HEK293T (cell line): Measurements from ENCODE around the gene FAM131C.
"Not testable (repeated sequence)": the region's sequence is repeated elsewhere in the genome, so short reads cannot be mapped to it uniquely, and the experiment has no call there.

Source experiments
- FOXA1 ChIP-seq: fragments of 450-650 bp; IDR thresholded peaks from 2 replicates; pipeline ENCODE4 v1.6.1; 2016; ENCODE audit warnings: mild to moderate bottlenecking
- FOXK2 ChIP-seq: fragments of 450-650 bp; IDR thresholded peaks from 2 replicates; pipeline ENCODE4 v1.6.1; 2016; ENCODE audit warnings: mild to moderate bottlenecking
- FOXM1 ChIP-seq: fragments of 450-650 bp; IDR thresholded peaks from 2 replicates; pipeline ENCODE4 v1.6.1; 2017; ENCODE audit warnings: mild to moderate bottlenecking, borderline replicate concordance
- HDGF ChIP-seq: fragments of 450-650 bp; IDR thresholded peaks from 2 replicates; pipeline ENCODE4 v1.6.1; 2017; ENCODE audit warnings: antibody characterized with exemption, borderline replicate concordance
- L3MBTL2 ChIP-seq: fragments of 450-650 bp; conservative IDR thresholded peaks from 2 replicates; pipeline ENCODE4 v1.6.1; 2016; ENCODE audit warnings: mild to moderate bottlenecking
- NFRKB ChIP-seq: fragments of 450-650 bp; IDR thresholded peaks from 2 replicates; pipeline ENCODE4 v1.6.1; 2016; ENCODE audit warnings: mild to moderate bottlenecking, moderate library complexity
- SP1 ChIP-seq: fragments of 450-650 bp; IDR thresholded peaks from 2 replicates; pipeline ENCODE4 v1.6.1; 2017
- SUZ12 ChIP-seq: fragments of 450-650 bp; IDR thresholded peaks from 2 replicates; pipeline ENCODE4 v1.6.1; 2016; ENCODE audit warnings: mild to moderate bottlenecking
- TARDBP ChIP-seq: fragments of 450-650 bp; IDR thresholded peaks from 2 replicates; pipeline ENCODE4 v1.6.1; 2016

- not testable (repeated sequence) for TF ChIP-seq FOXM1, HDGF, TARDBP, SP1, FOXA1, NFRKB, L3MBTL2, FOXK2, SUZ12
Measured at GRCh38 chr1:16042654-16043053, 30.8 kb downstream of the FAM131C start.
